ENCODE measurements around the gene CCDC57.

Gene CCDC57

GRCh38 chr17:82083533-82084359, 128.9 kb downstream of the CCDC57 start:
- no peak for ATAC-seq (ENCODE audit: insufficient read depth, low read depth)
- Histone ChIP-seq H3K9me3 (ENCODE audit: insufficient read depth, low read length, severe bottlenecking) (no peaks in the 10 kb centered on the region), H3K9ac (ENCODE audit: low read depth, low read length) (no peak overlapping the region), H3K4me1 (ENCODE audit: insufficient read depth, low read length) (no peaks in the 10 kb centered on the region), H3K4me3 (ENCODE audit: low read depth in 1 of 2, low read length in 2 of 2) (no peak overlapping the region), H3K36me3 (ENCODE audit: insufficient read depth, low read length) (peaks cover 98% of the 10 kb centered on the region), H3K79me2 (ENCODE audit: insufficient read depth, low read length) (peaks cover 3% of the 10 kb centered on the region; the same call in 1 of the 2 replicates), H3K27me3 (ENCODE audit: insufficient read depth, low read length, poor library complexity) (no peaks in the 10 kb centered on the region), H2AFZ (ENCODE audit: low read depth, low read length) (no peak overlapping the region), H4K20me1 (ENCODE audit: insufficient read depth, low read length) (peaks cover 83% of the 10 kb centered on the region), H3K4me2 (ENCODE audit: insufficient read depth, low read length) (no peak overlapping the region), H3K27ac (ENCODE audit: low read length) (no peak overlapping the region)
- TF ChIP-seq, protein P1, sequence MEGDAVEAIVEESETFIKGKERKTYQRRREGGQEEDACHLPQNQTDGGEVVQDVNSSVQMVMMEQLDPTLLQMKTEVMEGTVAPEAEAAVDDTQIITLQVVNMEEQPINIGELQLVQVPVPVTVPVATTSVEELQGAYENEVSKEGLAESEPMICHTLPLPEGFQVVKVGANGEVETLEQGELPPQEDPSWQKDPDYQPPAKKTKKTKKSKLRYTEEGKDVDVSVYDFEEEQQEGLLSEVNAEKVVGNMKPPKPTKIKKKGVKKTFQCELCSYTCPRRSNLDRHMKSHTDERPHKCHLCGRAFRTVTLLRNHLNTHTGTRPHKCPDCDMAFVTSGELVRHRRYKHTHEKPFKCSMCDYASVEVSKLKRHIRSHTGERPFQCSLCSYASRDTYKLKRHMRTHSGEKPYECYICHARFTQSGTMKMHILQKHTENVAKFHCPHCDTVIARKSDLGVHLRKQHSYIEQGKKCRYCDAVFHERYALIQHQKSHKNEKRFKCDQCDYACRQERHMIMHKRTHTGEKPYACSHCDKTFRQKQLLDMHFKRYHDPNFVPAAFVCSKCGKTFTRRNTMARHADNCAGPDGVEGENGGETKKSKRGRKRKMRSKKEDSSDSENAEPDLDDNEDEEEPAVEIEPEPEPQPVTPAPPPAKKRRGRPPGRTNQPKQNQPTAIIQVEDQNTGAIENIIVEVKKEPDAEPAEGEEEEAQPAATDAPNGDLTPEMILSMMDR (IDR thresholded peaks at IDR 0.05; ENCODE audit: borderline replicate concordance, extremely low read depth, low read length, poor library complexity, severe bottlenecking) = no peak
- TF ChIP-seq EZH2 (IDR thresholded peaks at IDR 0.05; ENCODE audit: borderline replicate concordance, low read depth, low read length, severe bottlenecking) = no peak
- DNase-seq = no peak

DNA sequence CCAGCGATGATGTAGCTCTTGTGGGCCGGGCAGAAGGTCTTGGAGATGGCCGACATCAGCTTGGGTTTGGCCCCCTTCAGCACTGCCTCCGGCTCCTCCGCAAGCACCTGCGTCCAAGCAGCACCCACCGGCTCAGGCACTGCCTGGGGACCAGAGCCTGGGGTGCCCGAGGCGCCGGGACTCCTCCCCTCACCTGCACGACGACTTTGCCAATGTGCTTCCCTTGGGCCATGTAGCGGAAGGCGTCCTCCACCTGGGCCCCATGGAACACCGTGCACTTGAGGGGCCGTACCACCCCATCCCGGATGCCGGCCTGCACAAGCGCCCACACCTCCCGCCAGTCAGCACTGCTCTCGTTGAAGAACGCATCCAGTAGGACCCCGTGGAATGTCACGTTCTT, 129.6 kb downstream of the CCDC57 start:
- TF ChIP-seq EZH2 (IDR thresholded peaks at IDR 0.05; ENCODE audit: borderline replicate concordance, low read depth, low read length, severe bottlenecking) = no peak
- TF ChIP-seq, protein P1 (IDR thresholded peaks at IDR 0.05; ENCODE audit: borderline replicate concordance, extremely low read depth, low read length, poor library complexity, severe bottlenecking) = no peak
- Histone ChIP-seq H3K79me2 (ENCODE audit: insufficient read depth, low read length) (no peaks in the 10 kb centered on the region; the same call in 1 of the 2 replicates), H3K9me3 (ENCODE audit: insufficient read depth, low read length, severe bottlenecking) (no peaks in the 10 kb centered on the region), H2AFZ (ENCODE audit: low read depth, low read length) (no peak overlapping the region), H3K4me3 (ENCODE audit: low read depth in 1 of 2, low read length in 2 of 2) (no peak overlapping the region), H3K27me3 (ENCODE audit: insufficient read depth, low read length, poor library complexity) (no peaks in the 10 kb centered on the region), H3K4me1 (ENCODE audit: insufficient read depth, low read length) (no peaks in the 10 kb centered on the region), H3K4me2 (ENCODE audit: insufficient read depth, low read length) (no peak overlapping the region), H4K20me1 (ENCODE audit: insufficient read depth, low read length) (peaks cover 78% of the 10 kb centered on the region), H3K36me3 (ENCODE audit: insufficient read depth, low read length) (peaks cover 98% of the 10 kb centered on the region), H3K27ac (ENCODE audit: low read length) (no peak overlapping the region), H3K9ac (ENCODE audit: low read depth, low read length) (no peak overlapping the region)
- DNase-seq (no peak), ATAC-seq (ENCODE audit: insufficient read depth, low read depth) (no peak)

DNA sequence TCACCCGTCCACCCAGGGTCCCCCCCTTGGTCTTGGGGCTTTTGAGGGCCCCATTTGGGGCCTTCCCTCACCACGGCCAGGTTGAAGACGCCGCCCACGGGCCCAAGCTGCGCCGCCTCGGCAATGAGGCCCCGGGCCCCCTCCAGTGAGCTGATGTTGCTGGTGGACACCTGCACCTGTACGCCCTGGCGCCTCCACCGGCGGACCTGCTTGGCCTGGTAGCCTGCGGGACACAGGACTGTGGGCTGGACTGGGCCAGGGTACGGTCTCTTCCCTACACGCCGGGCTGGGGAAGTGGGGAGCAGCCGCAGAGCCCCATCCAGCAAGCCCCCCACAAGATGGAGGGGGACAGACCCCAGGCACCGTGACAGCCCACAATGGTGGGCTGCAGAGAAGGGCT, 130.2 kb downstream of the CCDC57 start:
- Histone ChIP-seq H3K79me2 (ENCODE audit: insufficient read depth, low read length) (no peaks in the 10 kb centered on the region; the same call in 1 of the 2 replicates), H3K9ac (ENCODE audit: low read depth, low read length) (no peak overlapping the region), H3K27me3 (ENCODE audit: insufficient read depth, low read length, poor library complexity) (no peaks in the 10 kb centered on the region), H3K36me3 (ENCODE audit: insufficient read depth, low read length) (peaks cover 97% of the 10 kb centered on the region), H4K20me1 (ENCODE audit: insufficient read depth, low read length) (peaks cover 80% of the 10 kb centered on the region), H2AFZ (ENCODE audit: low read depth, low read length) (no peak overlapping the region), H3K4me2 (ENCODE audit: insufficient read depth, low read length) (no peak overlapping the region), H3K27ac (ENCODE audit: low read length) (no peak overlapping the region), H3K9me3 (ENCODE audit: insufficient read depth, low read length, severe bottlenecking) (no peaks in the 10 kb centered on the region), H3K4me3 (ENCODE audit: low read depth in 1 of 2, low read length in 2 of 2) (no peak overlapping the region), H3K4me1 (ENCODE audit: insufficient read depth, low read length) (no peaks in the 10 kb centered on the region)
- TF ChIP-seq EZH2 (IDR thresholded peaks at IDR 0.05; ENCODE audit: borderline replicate concordance, low read depth, low read length, severe bottlenecking) = no peak
- TF ChIP-seq, protein P1 (IDR thresholded peaks at IDR 0.05; ENCODE audit: borderline replicate concordance, extremely low read depth, low read length, poor library complexity, severe bottlenecking) = no peak
- ATAC-seq (ENCODE audit: insufficient read depth, low read depth) (no peak), DNase-seq (no peak)
